Measurements from ENCODE around the gene H19. TPM values are rescaled to one million over a fixed set of nuclear protein-coding genes. Genes with fewer than 3 reads are reported as not detected.

H19 gene
- total RNA-seq, 1 donor from 2014 or later: 539 TPM

DNA sequence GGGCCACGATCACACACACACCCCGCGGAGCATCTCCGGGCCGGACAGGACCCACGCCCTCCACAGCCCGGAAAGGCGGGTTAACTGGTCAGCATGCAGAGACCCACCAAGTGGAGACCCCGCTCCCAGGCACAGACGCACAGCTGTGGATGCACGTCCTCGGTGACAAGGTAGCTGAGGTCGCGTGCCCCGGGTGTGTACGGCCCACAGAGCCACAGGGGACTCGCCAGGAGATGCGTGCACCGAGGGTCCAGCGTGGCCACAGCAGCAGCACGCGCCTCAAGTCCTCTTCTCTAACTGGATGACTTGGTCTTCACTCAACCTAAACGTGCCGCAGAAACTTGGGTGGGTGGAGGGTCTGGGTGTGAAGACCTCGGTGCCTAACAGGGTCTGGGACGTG is 5.5 kb downstream of the H19 start:
- TF ChIP-seq, protein P1, sequence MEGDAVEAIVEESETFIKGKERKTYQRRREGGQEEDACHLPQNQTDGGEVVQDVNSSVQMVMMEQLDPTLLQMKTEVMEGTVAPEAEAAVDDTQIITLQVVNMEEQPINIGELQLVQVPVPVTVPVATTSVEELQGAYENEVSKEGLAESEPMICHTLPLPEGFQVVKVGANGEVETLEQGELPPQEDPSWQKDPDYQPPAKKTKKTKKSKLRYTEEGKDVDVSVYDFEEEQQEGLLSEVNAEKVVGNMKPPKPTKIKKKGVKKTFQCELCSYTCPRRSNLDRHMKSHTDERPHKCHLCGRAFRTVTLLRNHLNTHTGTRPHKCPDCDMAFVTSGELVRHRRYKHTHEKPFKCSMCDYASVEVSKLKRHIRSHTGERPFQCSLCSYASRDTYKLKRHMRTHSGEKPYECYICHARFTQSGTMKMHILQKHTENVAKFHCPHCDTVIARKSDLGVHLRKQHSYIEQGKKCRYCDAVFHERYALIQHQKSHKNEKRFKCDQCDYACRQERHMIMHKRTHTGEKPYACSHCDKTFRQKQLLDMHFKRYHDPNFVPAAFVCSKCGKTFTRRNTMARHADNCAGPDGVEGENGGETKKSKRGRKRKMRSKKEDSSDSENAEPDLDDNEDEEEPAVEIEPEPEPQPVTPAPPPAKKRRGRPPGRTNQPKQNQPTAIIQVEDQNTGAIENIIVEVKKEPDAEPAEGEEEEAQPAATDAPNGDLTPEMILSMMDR (IDR thresholded peaks at IDR 0.05): no peak
- Histone ChIP-seq H3K9me3 (no peaks in the 10 kb centered on the region), H3K4me1 (no peaks in the 10 kb centered on the region), H3K4me3 (no peak overlapping the region), H3K27me3 (no peaks in the 10 kb centered on the region), H3K36me3 (no peaks in the 10 kb centered on the region), H3K27ac (no peak overlapping the region)
- DNase-seq (ENCODE audit: low spot score in 2 of 2): no peak
- intact Hi-C loops (cut with DNase I): no loop called here

DNA sequence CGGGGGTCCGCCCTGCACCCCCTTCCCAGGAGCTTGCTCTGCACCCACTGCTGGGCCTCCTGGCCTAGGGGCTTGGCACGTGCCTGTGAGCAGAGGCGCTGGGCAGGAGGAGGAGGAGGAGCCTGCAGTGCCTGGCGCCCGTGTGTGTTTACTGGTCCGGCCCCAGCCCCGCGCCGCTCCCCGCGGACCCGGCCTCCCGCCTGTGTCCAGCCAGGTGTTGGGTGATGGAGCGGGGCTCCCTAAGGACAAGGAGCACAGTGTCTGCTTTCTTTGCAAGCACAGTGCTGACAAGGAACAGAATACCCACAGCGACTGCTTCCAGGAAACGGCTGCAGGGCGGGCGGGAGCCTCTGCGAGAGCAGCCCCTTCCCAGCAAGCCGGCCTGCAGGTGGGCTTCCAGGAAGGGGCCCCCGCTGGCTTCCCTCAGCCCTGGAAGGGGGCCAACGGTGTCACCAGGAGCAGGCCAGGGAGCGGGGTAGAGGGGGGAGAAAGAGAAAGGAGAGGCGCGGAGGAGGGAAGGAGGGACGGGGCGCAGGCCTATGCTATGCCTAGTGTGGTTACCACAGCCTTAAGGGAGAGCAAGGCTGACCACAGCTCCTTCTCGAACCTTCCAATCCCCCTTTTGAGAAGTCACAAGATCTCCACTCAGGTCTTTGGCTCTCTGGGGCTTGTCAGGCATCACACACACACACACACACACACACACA is 6.6 kb downstream of the H19 start:
- DNase-seq (ENCODE audit: low spot score in 2 of 2): no peak
- no peaks in the 10 kb centered on the region for H3K36me3 ChIP-seq
- intact Hi-C loops (cut with DNase I): no loop called here
- no peaks in the 10 kb centered on the region for H3K4me1 ChIP-seq
- no peaks in the 10 kb centered on the region for H3K9me3 ChIP-seq
- H3K27me3 ChIP-seq: no peaks in the 10 kb centered on the region
- no peak overlapping the region for H3K4me3 ChIP-seq
- TF ChIP-seq, protein P1 (IDR thresholded peaks at IDR 0.05): no peak
- no peak overlapping the region for H3K27ac ChIP-seq

DNA sequence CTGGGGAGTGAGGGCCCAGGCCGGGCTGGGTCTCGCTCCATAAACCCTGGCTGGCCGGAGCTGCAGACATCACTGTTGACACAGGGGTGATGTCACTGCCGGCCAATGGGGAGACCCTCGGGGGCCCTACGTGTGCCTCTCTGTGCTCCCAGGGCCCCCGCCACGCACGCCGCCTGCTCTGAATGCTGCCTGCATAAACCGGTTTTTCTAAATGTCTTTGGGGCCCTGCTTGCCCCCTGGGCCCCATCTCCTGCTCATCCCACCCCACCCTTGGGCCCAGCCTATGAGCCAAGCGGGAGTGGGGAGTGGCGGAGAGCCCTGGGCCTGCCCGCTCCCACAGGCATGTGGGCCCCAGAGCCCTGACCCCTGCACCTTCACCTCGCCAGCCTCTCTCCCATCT is 7.7 kb downstream of the H19 start:
- intact Hi-C loops (cut with DNase I): no loop called here
- no peaks in the 10 kb centered on the region for H3K36me3 ChIP-seq
- no peaks in the 10 kb centered on the region for H3K27me3 ChIP-seq
- no peaks in the 10 kb centered on the region for H3K9me3 ChIP-seq
- no peak for DNase-seq (ENCODE audit: low spot score in 2 of 2)
- TF ChIP-seq, protein P1 (IDR thresholded peaks at IDR 0.05): no peak
- H3K27ac ChIP-seq: no peak overlapping the region
- no peaks in the 10 kb centered on the region for H3K4me1 ChIP-seq
- no peak overlapping the region for H3K4me3 ChIP-seq

DNA sequence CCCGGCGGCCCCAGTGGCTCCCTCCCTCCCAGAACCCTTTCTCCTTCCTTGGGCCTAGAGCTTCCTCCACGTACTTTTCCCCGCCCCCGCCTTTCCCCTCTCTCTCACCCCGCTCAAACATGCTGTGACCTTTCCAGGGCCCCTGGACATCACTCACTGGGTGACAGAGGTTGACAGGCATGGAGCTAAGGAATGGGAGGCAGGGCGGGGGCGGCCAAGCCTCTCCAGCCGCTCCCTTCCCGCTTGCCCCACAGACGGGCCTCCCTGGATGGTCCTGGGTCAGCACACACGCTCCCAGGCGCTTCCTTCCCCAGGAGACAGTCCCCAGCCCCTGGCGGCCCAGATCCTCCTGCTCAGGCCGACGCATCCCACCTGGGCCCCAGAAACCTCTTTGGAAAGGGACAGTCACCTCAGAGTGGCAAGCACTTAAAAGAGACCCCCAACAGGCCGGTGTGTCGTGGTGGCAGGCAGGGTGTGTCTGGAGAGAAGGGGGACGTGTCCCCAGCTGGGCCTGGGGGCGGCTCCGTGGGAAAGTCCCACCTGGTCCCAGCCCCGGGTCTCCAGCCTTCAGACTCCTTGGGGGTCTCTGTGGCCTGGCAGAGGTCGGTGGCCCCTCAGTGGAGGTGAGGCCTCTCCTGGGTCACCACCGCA is 8.8 kb downstream of the H19 start:
- intact Hi-C loops (cut with DNase I): no loop called here
- no peaks in the 10 kb centered on the region for H3K27me3 ChIP-seq
- no peak for DNase-seq (ENCODE audit: low spot score in 2 of 2)

DNA sequence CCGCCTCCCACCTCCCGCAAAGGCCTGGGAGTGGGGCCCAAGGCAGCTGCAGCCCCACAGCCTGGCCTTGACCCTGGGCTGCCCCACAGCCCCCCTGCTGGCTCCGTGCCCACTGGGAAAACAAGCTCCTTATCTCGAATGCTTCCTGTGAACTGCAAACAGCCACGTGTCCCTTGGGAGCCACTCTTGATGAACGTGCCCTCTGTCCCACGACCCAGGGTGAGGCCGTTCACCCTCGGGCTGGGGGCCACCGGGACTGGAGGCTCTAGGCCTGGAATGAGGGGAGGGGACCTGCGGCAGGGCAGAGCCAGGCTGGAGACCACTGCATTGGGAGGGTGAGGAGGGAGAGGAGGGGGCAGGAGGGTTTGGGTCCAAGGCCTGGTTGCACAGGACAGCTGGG is 9.5 kb downstream of the H19 start:
- Histone ChIP-seq H3K36me3 (no peaks in the 10 kb centered on the region), H3K4me3 (no peak overlapping the region), H3K27ac (no peak overlapping the region), H3K4me1 (no peaks in the 10 kb centered on the region), H3K9me3 (no peaks in the 10 kb centered on the region), H3K27me3 (no peaks in the 10 kb centered on the region)
- DNase-seq (ENCODE audit: low spot score in 2 of 2): no peak
- intact Hi-C loops (cut with DNase I): no loop called here
- TF ChIP-seq, protein P1 (IDR thresholded peaks at IDR 0.05): no peak

More for the DNA sequence above, 8.8 kb downstream of the H19 start:
- Histone ChIP-seq H3K36me3 (no peaks in the 10 kb centered on the region), H3K4me1 (no peaks in the 10 kb centered on the region), H3K4me3 (no peak overlapping the region), H3K27ac (no peak overlapping the region), H3K9me3 (no peaks in the 10 kb centered on the region)
- TF ChIP-seq, protein P1 (IDR thresholded peaks at IDR 0.05): no peak
